ENCODE data around the gene RFT1. TPM values are rescaled to one million over a fixed set of nuclear protein-coding genes. Genes with fewer than 3 reads are reported as not detected.

RFT1 gene
- total and polyA plus RNA-seq, 2 donors, result 8.0 to 15.6 TPM

DNA sequence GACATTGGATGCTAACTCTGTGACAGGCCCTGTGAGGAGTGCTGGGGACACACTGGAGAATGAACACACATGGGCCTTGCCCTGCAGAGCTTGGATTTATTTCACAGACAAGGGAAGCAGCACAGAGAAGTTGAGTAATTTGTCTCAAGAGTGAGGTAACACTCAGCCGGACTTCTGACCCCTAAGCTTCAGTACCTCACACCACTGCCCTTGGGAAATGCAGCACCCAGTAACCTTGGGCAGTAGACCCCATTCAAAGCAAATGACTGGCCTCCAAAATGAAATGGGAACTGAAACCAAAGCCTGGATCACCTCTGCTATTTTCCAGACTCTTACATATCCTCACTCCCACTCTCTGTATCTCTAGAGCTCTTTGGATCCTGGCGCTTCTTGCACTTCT lies 37.3 kb downstream of the RFT1 start:
- H3K9me3 ChIP-seq (ENCODE audit: control insufficient read depth in 2 of 2, insufficient read depth in 1 of 2, low read length in 1 of 2), result no peaks in the 10 kb centered on the region
- 93% methylated on average over 2 of the region's 2 CpGs for WGBS
- no peaks in the 10 kb centered on the region for H3K27me3 ChIP-seq (ENCODE audit: control insufficient read depth in 2 of 2, insufficient read depth in 1 of 2, low read length in 1 of 2)
- DNase-seq (ENCODE audit: low read depth in 6 of 9, low spot score in 9 of 9), result no peak
- no peaks in the 10 kb centered on the region for H3K4me1 ChIP-seq (ENCODE audit: control insufficient read depth in 2 of 2, insufficient read depth in 2 of 2, low read length in 2 of 2)
- H3K27ac ChIP-seq (ENCODE audit: low read depth in 1 of 2, low read length in 1 of 2), result no peak overlapping the region
- peaks cover 30 to 79% of the 10 kb centered on the region in 2 donors for H3K36me3 ChIP-seq (ENCODE audit: control insufficient read depth in 2 of 2, insufficient read depth in 2 of 2, low read length in 1 of 2)
- no peak overlapping the region for H3K4me3 ChIP-seq (ENCODE audit: low read length in 2 of 2)

DNA sequence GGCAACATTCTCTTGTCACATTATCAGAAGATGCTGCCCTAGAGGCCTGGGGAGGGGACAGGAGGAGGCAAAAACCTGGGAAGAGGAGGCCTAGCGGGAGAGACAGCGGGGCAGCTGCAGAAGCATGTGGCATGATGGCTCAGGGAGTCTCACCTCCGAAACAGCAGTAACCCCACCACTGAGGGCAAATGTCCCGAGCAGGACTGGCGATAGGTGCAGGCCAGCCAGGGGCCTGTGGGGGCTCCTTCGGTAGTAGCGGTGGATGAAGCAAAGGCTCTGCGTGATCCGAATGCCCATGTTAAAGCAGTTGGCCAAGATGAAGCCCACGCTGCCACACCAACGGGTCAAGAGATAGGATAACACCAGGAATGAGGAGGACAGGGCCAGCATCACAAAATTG lies 38.0 kb downstream of the RFT1 start:
- WGBS, result over 99% methylated on average over 11 of the region's 11 CpGs
- no peak for DNase-seq (ENCODE audit: low read depth in 6 of 9, low spot score in 9 of 9)
- H3K9me3 ChIP-seq (ENCODE audit: control insufficient read depth in 2 of 2, insufficient read depth in 1 of 2, low read length in 1 of 2), result no peaks in the 10 kb centered on the region
- no peaks in the 10 kb centered on the region for H3K27me3 ChIP-seq (ENCODE audit: control insufficient read depth in 2 of 2, insufficient read depth in 1 of 2, low read length in 1 of 2)
- no peak overlapping the region for H3K27ac ChIP-seq (ENCODE audit: low read depth in 1 of 2, low read length in 1 of 2)
- H3K4me3 ChIP-seq (ENCODE audit: low read length in 2 of 2), result no peak overlapping the region
- H3K36me3 ChIP-seq (ENCODE audit: control insufficient read depth in 2 of 2, insufficient read depth in 2 of 2, low read length in 1 of 2), result peaks cover 33 to 75% of the 10 kb centered on the region in 2 donors
- no peaks in the 10 kb centered on the region for H3K4me1 ChIP-seq (ENCODE audit: control insufficient read depth in 2 of 2, insufficient read depth in 2 of 2, low read length in 2 of 2)

DNA sequence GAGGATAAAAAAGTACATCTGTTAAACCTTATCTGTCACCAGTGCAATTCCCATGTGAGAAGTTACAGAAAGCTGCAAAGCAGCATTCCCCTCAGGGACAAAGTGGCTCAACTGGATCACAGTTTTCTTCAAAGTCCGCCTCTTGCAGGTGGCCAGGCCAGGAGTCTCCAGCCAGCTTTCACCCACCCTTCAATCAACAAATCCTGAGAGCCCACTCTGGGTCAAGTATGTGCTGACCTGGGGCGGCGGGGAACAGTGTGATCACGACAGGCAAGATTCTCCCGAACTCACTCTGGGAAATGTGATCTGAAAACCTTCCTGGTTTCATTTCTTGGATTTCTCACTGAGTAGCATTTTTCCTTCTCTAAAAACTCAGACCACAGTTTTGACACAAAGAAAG lies 39.2 kb downstream of the RFT1 start:
- Histone ChIP-seq H3K27me3 (ENCODE audit: control insufficient read depth in 2 of 2, insufficient read depth in 1 of 2, low read length in 1 of 2) (no peaks in the 10 kb centered on the region), H3K4me3 (ENCODE audit: low read length in 2 of 2) (no peak overlapping the region), H3K9me3 (ENCODE audit: control insufficient read depth in 2 of 2, insufficient read depth in 1 of 2, low read length in 1 of 2) (no peaks in the 10 kb centered on the region), H3K36me3 (ENCODE audit: control insufficient read depth in 2 of 2, insufficient read depth in 2 of 2, low read length in 1 of 2) (peaks cover 40 to 70% of the 10 kb centered on the region in 2 donors), H3K4me1 (ENCODE audit: control insufficient read depth in 2 of 2, insufficient read depth in 2 of 2, low read length in 2 of 2) (no peaks in the 10 kb centered on the region), H3K27ac (ENCODE audit: low read depth in 1 of 2, low read length in 1 of 2) (no peak overlapping the region)
- no peak for DNase-seq (ENCODE audit: low read depth in 6 of 9, low spot score in 9 of 9)
- 93% methylated on average over 5 of the region's 5 CpGs for WGBS

DNA sequence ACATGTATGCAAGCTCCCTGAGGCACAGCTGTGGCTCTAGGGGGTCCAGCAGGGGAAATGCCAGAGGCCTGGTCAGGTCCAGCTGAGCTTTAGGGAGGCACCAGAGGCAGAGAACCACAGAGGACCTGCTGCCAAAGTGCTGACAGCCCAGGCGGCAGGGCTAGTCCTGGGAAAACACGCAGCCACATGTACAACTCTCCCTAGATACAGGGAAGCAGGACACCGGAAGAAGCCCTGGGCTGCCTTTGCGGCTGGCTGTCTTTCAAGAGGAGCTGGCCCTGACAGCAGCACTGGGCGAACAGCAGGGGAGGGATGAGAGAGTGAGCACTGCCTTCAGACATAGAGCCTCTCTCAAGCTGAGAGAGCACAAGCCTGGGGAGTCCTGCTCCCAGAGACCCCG lies 40.7 kb downstream of the RFT1 start:
- Histone ChIP-seq H3K4me1 (ENCODE audit: control insufficient read depth in 2 of 2, insufficient read depth in 2 of 2, low read length in 2 of 2) (no peaks in the 10 kb centered on the region), H3K9me3 (ENCODE audit: control insufficient read depth in 2 of 2, insufficient read depth in 1 of 2, low read length in 1 of 2) (no peaks in the 10 kb centered on the region), H3K36me3 (ENCODE audit: control insufficient read depth in 2 of 2, insufficient read depth in 2 of 2, low read length in 1 of 2) (peaks cover 38 to 64% of the 10 kb centered on the region in 2 donors), H3K4me3 (ENCODE audit: low read length in 2 of 2) (no peak overlapping the region), H3K27ac (ENCODE audit: low read depth in 1 of 2, low read length in 1 of 2) (no peak overlapping the region), H3K27me3 (ENCODE audit: control insufficient read depth in 2 of 2, insufficient read depth in 1 of 2, low read length in 1 of 2) (no peaks in the 10 kb centered on the region)
- DNase-seq (ENCODE audit: low read depth in 6 of 9, low spot score in 9 of 9), result no peak
- 92% methylated on average over 6 of the region's 6 CpGs for whole genome bisulfite sequencing

DNA sequence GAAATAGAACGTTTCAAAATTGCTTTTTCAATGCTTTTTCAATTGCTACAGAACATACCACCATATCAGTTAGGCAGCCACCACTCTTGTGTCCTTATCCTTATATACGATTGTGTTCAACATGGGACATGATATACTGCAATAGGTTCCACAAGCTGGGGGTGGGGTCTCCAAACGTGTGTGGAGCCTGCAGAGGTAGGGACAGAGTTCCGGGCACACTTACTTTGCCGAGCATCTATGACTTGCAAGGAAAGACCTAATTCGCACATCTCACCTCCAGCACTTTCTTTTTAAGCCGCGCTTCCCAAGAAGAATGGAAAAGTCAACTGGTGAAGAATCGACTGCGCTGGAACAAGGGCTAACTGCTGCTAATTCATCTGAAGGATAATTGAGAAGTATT lies 44.8 kb downstream of the RFT1 start:
- H3K27ac ChIP-seq (ENCODE audit: low read depth in 1 of 2, low read length in 1 of 2), result no peak overlapping the region
- H3K27me3 ChIP-seq (ENCODE audit: control insufficient read depth in 2 of 2, insufficient read depth in 1 of 2, low read length in 1 of 2), result no peaks in the 10 kb centered on the region
- peaks cover 0 to 3% of the 10 kb centered on the region in 2 donors for H3K4me1 ChIP-seq (ENCODE audit: control insufficient read depth in 2 of 2, insufficient read depth in 2 of 2, low read length in 2 of 2)
- no peak for DNase-seq (ENCODE audit: low read depth in 6 of 9, low spot score in 9 of 9)
- WGBS, result 87% methylated on average over 10 of the region's 10 CpGs
- H3K4me3 ChIP-seq (ENCODE audit: low read length in 2 of 2), result no peak overlapping the region
- no peaks in the 10 kb centered on the region for H3K9me3 ChIP-seq (ENCODE audit: control insufficient read depth in 2 of 2, insufficient read depth in 1 of 2, low read length in 1 of 2)
- peaks cover 25 to 26% of the 10 kb centered on the region in 2 donors for H3K36me3 ChIP-seq (ENCODE audit: control insufficient read depth in 2 of 2, insufficient read depth in 2 of 2, low read length in 1 of 2)

DNA sequence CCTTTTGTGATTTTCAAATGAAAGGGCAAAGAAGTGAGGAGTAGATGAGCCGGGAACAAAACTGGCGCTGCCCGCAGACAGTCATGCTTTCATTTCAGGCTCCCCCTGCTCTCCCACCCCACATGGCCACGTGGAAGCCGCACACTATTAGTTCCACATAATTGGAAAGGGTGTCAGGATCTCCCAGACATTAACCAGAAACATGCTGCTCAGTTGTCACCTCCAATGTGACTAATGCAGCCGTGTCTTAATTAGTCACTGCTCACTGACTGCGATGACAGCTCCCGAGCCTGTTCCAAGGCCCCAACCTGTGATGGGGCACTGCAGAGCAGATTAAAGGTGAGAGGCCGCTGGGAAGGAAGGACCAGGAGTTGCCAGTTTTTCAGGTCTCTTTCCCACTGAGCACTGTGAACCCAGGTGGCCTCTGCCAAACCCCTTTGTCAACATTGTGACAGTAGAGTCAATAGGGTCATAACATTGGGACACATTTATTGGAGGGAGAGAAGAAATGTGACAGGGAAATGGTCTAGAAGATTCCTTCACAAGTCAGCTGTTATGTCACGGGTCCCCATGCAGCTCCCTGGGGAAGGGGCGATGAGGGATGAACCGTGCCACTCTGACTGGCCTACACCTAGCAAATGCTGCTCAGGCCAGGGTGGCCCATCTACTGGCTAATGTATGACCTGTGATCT lies 45.8 kb downstream of the RFT1 start:
- Histone ChIP-seq H3K4me3 (ENCODE audit: low read length in 2 of 2) (no peak overlapping the region), H3K4me1 (ENCODE audit: control insufficient read depth in 2 of 2, insufficient read depth in 2 of 2, low read length in 2 of 2) (peaks cover 0 to 3% of the 10 kb centered on the region in 2 donors), H3K9me3 (ENCODE audit: control insufficient read depth in 2 of 2, insufficient read depth in 1 of 2, low read length in 1 of 2) (no peaks in the 10 kb centered on the region), H3K27me3 (ENCODE audit: control insufficient read depth in 2 of 2, insufficient read depth in 1 of 2, low read length in 1 of 2) (no peaks in the 10 kb centered on the region), H3K36me3 (ENCODE audit: control insufficient read depth in 2 of 2, insufficient read depth in 2 of 2, low read length in 1 of 2) (peaks cover 15 to 17% of the 10 kb centered on the region in 2 donors), H3K27ac (ENCODE audit: low read depth in 1 of 2, low read length in 1 of 2) (no peak overlapping the region)
- DNase-seq (ENCODE audit: low read depth in 6 of 9, low spot score in 9 of 9), result no peak
- 95% methylated on average over 12 of the region's 12 CpGs for WGBS

DNA sequence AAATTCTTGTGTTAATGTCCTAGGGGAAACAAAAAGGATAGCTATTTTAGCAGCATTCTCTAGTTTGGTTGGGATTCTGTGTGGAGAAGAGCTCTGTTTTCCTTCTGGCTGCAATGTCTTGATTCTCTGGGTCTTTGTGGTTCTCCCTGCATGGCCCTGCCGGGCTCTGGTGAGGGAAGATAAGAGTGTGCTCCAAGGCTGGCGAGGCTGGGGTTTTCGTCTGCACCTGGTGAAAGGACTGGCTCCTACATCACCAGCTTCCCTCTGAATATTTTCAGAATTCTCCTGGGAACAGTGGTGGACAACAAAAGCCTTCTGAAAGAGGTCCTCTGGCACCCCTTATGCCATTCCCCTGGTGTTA lies 46.3 kb downstream of the RFT1 start:
- peaks cover 10 to 17% of the 10 kb centered on the region in 2 donors for H3K36me3 ChIP-seq (ENCODE audit: control insufficient read depth in 2 of 2, insufficient read depth in 2 of 2, low read length in 1 of 2)
- peaks cover 0 to 3% of the 10 kb centered on the region in 2 donors for H3K4me1 ChIP-seq (ENCODE audit: control insufficient read depth in 2 of 2, insufficient read depth in 2 of 2, low read length in 2 of 2)
- H3K27ac ChIP-seq (ENCODE audit: low read depth in 1 of 2, low read length in 1 of 2), result no peak overlapping the region

DNA sequence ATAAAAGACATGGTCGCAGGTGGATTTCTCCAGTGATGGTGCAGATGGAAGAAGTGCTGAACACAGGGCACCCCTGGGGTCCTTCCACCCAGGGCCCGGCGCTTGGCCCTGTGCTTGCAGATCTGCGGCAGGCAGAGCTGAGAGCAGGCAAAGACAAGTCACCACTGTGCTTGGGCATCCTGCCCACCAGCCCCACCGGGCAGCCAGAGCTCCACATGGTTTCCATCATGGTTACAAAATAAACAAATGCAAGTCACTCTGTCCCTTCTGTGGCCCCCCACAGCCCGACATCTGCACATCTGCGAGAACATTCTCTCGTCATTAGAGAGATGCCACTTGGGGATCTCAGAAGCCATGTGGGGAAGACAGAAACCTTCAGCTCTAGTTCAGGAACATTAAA lies 46.7 kb downstream of the RFT1 start:
- Histone ChIP-seq H3K27ac (ENCODE audit: low read depth in 1 of 2, low read length in 1 of 2) (no peak overlapping the region), H3K4me3 (ENCODE audit: low read length in 2 of 2) (no peak overlapping the region), H3K27me3 (ENCODE audit: control insufficient read depth in 2 of 2, insufficient read depth in 1 of 2, low read length in 1 of 2) (no peaks in the 10 kb centered on the region), H3K9me3 (ENCODE audit: control insufficient read depth in 2 of 2, insufficient read depth in 1 of 2, low read length in 1 of 2) (no peaks in the 10 kb centered on the region), H3K36me3 (ENCODE audit: control insufficient read depth in 2 of 2, insufficient read depth in 2 of 2, low read length in 1 of 2) (peaks cover 10 to 17% of the 10 kb centered on the region in 2 donors), H3K4me1 (ENCODE audit: control insufficient read depth in 2 of 2, insufficient read depth in 2 of 2, low read length in 2 of 2) (peaks cover 0 to 3% of the 10 kb centered on the region in 2 donors)
- 91% methylated on average over 8 of the region's 8 CpGs for WGBS
- no peak for DNase-seq (ENCODE audit: low read depth in 6 of 9, low spot score in 9 of 9)

More for the DNA sequence above, 46.3 kb downstream of the RFT1 start:
- H3K4me3 ChIP-seq (ENCODE audit: low read length in 2 of 2), result no peak overlapping the region
- H3K9me3 ChIP-seq (ENCODE audit: control insufficient read depth in 2 of 2, insufficient read depth in 1 of 2, low read length in 1 of 2), result no peaks in the 10 kb centered on the region
- WGBS, result 88% methylated on average over 3 of the region's 3 CpGs
- no peak for DNase-seq (ENCODE audit: low read depth in 6 of 9, low spot score in 9 of 9)
- H3K27me3 ChIP-seq (ENCODE audit: control insufficient read depth in 2 of 2, insufficient read depth in 1 of 2, low read length in 1 of 2), result no peaks in the 10 kb centered on the region

DNA sequence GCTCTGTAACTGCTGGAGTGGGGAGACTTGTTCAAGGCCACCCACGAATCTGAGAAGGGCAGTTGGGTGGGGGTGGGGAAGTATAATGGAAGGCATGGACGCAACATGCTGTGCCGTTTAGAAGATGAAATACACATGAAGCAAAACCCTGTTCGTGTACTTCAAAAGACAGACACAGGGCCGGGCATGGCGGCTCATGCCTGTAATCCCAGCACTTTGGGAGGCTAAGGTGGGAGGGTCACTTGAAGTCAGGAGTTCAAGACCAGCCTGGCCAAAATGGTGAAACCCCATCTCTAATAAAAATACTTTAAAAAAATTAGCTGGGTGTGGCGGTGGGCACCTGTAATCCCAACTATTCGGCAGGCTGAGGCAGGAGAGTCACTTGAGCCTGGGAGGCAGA lies 47.5 kb downstream of the RFT1 start:
- no peak for DNase-seq (ENCODE audit: low read depth in 6 of 9, low spot score in 9 of 9)
- H3K4me1 ChIP-seq (ENCODE audit: control insufficient read depth in 2 of 2, insufficient read depth in 2 of 2, low read length in 2 of 2), result peaks cover 0 to 3% of the 10 kb centered on the region in 2 donors
- H3K27ac ChIP-seq (ENCODE audit: low read depth in 1 of 2, low read length in 1 of 2), result no peak overlapping the region
- WGBS, result 85% methylated on average over 8 of the region's 8 CpGs
- H3K9me3 ChIP-seq (ENCODE audit: control insufficient read depth in 2 of 2, insufficient read depth in 1 of 2, low read length in 1 of 2), result no peaks in the 10 kb centered on the region
- H3K4me3 ChIP-seq (ENCODE audit: low read length in 2 of 2), result no peak overlapping the region
- H3K36me3 ChIP-seq (ENCODE audit: control insufficient read depth in 2 of 2, insufficient read depth in 2 of 2, low read length in 1 of 2), result peaks cover 6 to 17% of the 10 kb centered on the region in 2 donors
- no peaks in the 10 kb centered on the region for H3K27me3 ChIP-seq (ENCODE audit: control insufficient read depth in 2 of 2, insufficient read depth in 1 of 2, low read length in 1 of 2)
